OCI-LY3 (cell line): Measurements from ENCODE around the gene MTUS2.

ENCODE experiments used
- CTCF ChIP-seq: fragments of 200-600, 300-600 bp; sonication (generic); IDR thresholded peaks from 2 replicates; pipeline ENCODE4 v1.5.1; 2014; ENCODE audit warnings: antibody characterized with exemption, low read length, low read depth
- EZH2phosphoT487 ChIP-seq: fragments of 200-600 bp; shearing (Covaris generic); IDR thresholded peaks from 2 replicates; pipeline ENCODE4 v1.6.1; 2018; ENCODE audit warnings: antibody characterized with exemption, mixed run types, low read depth

DNA sequence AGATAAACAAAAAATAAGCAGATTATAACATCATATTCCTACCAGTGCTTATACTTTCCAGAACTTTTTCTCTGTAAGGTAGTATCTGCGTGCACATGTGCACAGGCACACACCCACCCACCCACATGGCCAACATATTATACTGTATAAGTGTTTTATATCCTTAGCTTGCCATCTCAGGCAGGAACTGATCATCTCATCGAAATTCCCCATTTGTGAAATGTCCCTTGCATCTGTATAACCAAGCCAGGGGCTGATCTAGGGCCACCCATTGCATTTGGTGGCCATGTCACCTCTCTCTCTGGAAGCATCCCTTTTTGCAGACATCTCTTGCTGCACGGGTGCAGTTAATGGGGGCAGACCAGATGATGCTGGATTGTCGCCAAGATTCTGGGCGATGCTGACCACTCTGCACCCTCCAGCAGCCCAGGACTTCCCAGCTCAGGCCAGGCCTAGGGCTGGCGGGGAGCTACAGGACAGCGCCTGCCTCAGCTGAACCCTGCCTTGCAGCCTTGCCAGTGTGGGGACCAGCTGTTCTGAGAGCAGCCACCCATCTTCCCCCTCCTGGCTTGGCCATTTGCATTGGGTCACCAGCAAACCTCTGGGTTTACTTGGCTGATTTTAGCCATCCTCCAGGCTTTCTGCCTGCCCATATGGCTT is 679.5 kb downstream of the MTUS2 start:
- TF ChIP-seq CTCF: no peak
- no peak for TF ChIP-seq EZH2phosphoT487
